Measurements from ENCODE around the gene STK32B. TPM values are rescaled to one million over a fixed set of nuclear protein-coding genes. Genes with fewer than 3 reads are reported as not detected.

Gene STK32B
- total RNA-seq, 1 donor from 2014 or later = 25.9 TPM

DNA sequence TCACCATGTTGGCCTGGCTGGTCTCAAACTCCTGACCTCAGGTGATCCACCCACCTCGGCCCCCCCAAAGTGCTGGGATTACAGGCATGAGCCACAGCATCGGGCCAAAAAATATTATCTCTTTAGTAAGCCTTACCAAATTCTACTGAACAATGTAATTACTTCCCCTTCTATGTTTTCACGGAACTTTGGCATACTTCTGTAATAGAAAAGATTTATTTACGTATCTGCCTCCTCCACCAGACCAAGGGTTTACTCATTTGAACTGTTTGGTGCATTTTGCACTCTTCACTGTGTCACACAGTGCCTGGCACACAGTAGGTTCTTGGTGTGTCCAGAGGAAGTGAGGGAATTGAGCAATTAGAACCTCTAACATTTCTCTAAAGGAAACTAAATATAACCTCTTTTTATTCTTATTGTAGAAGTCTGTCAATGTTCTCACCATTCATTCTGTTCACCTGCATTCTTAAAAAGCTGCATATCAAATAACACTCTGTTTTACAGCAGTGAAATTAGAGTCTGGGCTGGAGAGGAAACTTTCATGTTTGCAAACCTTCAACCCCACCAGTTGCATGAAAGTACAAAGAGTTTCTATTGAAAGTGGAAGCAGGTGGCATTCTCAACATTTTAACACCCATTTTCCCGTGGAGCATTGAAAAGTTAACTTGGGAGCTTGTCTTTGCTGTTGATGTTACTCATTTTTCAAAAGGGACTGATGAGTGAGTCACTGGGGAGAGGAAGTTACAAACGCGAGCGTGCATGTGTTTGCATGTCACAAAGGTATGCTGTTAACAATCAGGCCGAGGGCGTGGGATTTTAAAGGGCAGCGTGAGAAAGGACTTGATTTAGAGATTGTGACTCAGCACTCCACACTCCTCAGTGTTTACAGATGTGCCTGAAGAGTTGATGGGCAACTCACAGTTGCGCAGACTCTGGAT lies 314.1 kb downstream of the STK32B start:
- DNase-seq = no peak

DNA sequence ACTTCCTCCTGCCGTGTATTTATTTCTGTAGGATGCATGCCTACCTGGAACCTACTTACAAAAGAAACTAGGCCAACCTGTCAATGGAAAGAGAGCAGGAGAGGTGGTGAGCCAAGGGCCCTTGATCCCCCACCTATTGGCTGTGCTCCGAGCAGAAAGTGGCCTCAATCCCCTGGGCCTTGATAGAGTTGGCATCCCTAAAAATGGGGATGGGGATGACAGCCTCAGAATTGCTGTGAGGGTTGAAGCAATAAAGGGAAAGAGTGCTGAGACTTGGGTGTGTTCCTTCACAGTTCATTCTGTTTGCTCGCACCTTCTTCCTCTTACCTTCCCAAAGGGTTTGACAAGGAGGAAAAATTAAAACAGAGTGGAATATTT lies 314.7 kb downstream of the STK32B start:
- DNase-seq = no peak

DNA sequence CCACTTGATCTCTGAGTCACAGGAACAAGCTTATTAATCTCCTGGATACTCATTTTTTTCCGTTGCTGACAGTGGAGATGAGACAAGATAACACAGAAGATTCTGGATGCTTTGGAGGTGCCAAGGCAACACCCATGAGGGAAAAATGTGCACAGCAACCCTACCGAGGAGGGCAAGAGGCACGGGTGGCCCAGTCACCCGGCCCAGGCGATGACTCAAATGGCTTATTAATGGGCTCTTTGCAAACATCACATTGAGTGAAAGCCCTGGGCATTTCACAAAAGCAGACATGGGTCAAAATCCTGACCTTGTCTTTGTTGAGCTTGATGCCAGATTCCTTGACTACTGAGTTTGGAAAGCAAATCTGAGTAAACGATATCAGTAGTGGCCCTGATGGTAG lies 315.1 kb downstream of the STK32B start:
- no peak for DNase-seq

DNA sequence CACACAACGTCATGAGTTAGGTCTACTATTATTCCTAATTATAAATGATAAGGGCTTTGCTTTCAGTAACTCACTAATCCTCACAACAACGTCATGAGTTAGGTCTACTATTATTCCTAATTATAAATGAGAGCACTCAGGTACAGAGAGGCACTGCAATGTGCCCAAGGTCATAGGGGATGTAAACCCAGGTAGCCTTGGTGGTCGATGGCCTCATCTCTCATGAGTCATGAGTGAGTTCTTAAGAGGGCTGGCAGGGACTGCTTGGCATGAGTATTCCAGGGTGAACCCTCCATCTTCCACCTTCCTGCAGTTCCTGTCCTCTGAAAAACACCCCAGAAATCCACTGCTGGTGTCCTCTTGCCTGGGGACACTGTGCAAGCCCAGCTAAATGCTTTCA lies 317.1 kb downstream of the STK32B start:
- DNase-seq = no peak

DNA sequence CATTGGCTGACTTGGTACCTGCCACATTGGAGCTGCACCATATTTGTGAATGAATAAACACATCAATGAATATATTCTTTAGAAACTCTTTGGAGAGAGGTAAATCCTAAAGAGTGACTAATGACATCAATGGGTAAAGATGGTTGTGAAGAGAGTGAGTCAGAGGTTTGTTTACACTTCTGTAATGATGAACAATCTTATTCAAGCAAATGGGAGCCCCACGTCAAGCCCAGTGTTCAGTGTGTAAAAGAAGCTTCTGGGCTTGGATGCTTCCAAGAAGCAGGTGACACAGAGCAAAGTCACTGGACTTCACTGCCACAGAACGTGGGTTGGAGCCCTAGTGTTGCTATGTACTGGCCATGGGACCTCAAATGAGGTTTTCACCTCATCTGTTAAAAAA lies 319.0 kb downstream of the STK32B start:
- no peak for DNase-seq

DNA sequence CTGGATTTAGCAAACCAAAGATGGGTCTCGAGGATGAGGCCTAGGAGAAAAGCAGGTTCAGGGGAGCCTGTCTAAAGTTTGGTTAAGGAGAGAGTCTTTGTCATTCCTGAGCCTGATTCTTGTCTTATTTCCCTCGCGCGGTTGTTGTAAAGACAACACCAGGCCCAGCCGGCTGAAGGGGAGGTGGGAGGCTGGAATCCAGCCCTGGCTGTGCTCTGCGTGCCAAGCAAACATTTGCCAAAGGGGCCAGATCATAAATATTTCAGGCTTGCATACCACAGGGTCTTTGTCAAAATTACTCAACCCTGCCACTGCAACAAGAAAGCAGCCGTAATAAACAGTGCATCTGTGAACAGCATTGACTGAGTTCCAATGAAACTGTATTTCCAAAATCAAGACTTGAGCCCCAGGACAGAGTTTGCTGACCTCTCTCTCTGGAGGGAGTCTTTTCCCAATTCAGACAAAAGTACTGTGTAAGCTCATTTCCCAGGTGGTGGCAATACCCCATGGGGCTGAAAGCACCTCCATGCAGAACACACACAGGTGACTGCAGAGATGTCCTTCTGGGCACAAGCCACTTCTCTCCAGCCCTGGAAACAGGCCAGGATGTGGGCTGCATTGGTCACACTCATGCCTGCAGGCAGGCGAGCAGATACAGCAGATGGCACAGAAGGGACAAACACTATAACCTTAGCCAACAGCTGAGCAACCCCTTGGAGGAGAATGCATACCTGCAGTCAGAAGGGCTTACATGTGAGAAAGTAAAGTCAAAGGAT lies 320.3 kb downstream of the STK32B start:
- DNase-seq = no peak

DNA sequence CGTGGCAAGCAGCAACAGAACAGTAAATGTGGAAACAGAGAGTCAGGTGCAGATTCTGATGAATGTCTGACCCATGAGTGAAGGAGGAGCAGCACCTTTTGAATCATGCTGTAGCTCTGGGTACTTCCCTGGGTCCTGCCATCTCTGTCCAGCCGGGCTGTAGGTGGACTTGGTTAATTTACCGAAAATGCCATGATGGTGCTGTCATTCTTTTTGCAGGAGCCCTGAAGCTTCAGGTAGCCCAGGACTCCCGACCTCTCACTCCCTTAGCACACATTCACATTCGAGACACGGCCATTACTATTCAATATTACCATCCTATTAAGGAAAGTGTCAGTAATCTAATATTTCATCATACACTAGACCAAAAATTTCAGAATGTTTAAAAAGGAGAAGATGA lies 320.9 kb downstream of the STK32B start:
- DNase-seq = no peak

DNA sequence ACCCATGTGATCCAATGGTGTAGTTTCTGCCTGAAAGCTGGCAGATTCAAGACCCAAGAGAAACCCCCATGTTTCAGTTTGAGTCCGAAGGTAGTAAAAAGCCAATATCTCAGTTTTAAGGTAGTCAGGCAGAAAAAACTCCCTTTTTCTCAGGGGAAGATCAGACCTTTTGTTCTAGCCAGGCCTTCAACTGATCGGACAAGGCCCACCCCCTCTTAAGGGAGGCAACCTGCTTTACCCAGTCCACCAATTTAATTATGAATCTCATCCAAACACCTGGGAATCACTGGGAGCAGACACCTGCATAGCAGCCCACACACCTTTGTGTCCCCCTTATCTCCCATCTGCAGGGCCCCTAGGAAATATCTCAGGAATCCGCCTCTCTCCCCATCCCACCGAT lies 322.0 kb downstream of the STK32B start:
- no peak for DNase-seq

DNA sequence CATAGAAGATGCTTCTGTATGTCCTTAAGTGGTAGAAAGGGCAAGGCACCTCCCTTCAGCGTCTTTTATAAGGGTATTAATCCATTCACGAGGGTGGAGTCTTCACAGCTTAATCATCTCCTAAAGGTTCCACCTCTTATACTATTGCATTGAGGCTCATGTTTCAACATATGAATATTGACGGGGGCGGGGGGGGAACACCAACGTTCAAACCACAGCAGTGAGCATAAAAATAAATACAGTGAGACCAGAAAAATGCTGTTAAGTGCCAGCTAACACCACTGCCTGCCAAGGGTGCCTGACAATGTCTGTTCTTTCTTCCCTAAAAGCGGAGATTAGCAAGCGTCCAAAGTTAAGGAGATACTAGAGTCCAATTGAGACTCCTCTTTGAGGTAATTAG lies 323.3 kb downstream of the STK32B start:
- no peak for DNase-seq

DNA sequence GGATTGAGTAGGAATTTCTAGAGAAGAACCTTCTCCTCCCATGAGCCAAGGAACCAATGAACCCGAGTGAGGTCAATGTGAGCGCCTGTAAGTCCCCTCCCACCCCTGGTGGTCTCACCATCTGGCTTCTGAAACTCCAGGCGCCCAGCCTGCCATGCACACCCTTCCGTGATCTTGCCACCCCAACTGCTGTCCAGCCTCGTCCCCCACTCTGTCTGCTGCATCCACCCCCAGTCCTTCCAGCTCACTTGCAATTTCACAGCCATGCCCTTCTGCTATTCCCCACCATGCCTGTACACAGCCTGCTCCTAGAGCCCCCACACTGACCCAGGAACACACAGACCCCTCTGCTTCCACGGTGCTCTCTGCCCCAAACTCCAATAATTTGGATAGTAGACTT lies 323.7 kb downstream of the STK32B start:
- DNase-seq = no peak

DNA sequence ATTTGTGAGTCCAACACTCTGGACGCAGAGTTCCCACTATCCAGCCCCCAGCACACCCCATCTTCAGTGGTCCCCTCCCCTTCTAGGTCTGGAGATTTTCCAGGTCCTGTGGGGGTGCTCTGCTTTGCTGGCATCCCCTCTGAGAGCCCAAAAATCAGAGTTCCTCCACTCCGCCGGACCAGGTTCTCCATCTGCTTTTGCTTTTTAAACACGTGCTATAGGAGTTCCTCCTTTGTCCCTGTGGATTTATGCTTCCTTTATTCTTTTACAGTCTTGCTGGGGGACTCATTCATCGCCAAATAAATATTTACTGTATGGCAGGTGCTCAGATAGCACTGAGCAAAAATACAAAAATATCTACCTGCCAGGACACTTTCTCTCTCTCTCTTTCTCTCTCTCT lies 324.7 kb downstream of the STK32B start:
- no peak for DNase-seq

DNA sequence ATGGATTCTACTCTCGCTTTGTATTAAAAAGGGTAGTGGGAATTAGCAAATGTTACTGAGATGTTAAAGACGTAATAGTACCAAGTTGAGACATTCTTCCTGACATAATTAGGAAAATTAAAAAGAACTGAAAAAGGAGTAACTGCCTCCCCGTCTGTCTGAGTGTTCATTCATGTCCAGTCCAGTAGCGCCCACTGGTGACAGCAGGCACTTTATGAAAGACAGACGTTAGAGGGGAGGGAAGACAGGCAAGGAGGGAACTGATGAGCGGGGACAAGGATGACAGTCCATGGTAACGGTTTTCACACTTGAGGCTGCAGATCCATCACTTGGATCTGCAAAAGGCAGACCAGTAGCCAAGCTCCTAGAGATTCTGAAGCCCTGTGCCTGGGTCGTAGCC lies 326.7 kb downstream of the STK32B start:
- DNase-seq = no peak

DNA sequence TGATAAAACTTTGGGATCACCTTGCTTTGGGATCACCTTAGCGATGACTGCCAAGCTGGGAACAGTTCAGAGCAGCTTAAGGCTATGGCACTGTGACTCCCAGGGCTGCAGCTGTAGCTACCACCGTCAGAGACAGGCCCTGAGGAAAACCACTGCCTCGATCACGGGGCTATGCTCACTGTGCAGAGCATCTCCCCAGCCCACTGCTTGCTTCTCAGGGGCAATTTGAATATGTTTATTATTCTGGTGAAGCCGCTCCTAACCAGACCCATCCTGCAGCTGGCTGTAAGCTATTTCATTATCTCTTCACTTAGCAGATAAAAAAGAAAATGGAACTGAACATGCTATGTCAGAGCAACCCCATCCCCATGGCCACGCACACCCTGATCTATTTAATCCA lies 328.6 kb downstream of the STK32B start:
- DNase-seq = no peak

DNA sequence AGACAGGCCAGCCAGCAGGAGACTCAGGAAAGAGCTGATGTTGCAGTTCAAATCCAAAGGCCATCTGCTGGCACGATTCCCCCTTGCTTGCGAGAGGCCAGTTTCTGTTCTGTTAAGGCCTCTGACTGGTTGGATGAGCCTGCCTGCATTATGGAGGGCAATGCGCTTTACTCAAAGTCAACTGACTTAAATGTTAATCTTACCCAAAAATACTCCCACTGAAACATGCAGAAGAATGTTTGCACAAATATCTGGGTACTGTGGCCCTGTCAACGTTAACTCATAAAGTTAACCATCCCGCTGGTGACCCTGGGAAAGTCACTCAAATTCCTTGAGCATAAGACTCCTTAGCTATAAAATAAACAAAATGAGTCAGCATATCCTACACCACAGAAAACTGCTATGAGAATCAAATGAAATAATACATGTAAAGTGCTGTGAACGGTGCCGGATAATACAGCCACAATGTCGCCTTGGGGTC lies 330.7 kb downstream of the STK32B start:
- DNase-seq = no peak

DNA sequence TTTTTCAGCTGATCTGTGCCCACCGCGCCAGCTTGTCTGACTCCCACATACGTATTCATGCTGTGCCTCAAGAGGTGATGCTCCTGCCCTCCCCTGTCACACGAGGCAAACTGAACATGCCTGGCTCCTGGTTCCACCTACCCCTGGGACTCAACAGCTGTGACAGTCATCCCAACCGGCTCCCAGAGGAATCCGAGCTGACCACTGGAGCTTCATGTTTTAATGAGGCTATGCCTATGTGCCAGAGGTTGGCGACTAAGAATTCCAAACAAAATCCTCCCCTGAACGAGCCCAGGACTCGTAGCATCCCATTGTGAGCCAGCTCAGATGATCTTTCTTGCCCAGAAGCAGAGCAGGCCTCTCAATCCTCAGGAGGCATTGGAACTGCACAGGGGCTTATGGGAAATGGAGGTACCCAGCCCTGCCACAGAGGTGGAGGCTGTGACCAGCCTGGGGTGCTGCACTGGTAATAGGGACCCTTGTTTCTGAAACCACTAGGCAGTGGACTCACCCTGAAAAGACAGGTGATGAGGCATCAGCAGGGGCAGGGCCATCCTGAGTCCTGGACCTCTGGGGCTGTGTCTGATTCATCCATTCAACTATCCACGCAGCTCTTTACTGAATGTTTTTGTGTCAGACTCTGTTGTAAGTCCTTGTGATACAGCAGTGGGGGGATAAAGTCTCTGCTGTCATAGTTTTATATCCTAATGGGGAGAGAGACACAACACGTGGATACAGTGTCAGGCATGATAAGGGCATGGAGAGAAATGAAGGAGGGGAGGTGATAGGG lies 332.1 kb downstream of the STK32B start:
- DNase-seq = no peak

DNA sequence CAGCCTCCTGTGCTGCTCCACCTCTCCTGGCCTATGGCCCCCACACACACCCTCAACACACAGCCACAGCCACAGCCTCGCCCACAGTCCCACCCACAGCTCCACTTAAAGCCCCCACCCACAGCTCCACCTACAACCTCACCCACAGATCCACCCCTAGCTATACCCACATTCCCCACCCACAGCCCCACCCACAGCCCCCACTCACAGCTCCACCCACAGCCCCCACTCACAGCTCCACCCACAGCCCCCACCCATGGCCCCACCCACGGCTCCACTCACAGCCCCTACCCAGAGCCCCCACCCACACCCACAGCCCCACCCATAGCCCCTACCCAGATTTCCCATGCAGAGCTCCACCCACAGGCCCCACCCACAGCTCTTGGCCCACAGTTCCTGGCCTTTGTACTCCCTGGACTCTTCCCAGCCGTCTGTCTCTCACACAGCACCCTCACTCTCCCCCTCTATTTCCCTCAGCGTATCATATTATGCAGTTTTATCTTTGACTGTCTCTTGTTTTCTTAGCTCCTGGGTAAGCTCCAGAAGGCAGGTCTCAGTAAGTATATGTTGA lies 334.5 kb downstream of the STK32B start:
- DNase-seq = no peak

DNA sequence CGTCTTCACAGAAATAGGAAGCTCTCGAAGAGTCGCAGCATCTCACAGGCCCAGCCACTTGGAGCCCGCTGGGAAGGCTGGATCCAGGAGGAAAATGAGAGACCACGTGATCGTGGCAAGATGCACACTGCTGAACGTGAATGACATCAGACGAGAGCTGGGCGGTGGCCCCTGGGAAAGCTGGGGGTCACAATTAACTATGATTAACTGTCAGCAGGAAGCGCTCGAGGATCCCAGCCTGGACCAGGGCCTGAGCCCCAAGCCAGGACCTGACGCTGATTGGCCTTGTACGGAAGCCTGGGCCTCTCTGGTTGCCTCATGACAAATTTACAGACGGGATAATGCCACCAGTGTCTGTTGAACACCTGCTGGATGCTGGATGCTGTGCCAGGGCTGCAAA lies 335.6 kb downstream of the STK32B start:
- DNase-seq = no peak

DNA sequence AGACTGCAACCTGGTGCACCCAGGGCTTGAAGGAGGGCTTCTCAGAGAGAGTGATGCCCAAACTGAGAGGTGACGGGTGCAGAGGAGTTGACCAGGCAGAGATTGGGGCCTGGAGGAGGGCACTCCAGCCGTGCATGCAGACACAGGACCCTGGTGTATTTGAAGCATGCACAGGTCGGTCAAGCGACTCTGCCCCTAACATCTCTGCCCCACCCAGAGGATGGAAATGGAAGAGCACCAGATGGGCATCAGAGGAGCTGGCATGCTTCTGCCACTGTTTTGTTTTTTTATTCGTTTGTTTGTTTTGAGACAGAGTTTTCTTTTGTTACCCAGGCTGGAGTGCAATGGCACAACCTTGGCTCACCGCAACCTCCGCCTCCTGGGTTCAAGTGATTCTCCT lies 336.2 kb downstream of the STK32B start:
- no peak for DNase-seq

DNA sequence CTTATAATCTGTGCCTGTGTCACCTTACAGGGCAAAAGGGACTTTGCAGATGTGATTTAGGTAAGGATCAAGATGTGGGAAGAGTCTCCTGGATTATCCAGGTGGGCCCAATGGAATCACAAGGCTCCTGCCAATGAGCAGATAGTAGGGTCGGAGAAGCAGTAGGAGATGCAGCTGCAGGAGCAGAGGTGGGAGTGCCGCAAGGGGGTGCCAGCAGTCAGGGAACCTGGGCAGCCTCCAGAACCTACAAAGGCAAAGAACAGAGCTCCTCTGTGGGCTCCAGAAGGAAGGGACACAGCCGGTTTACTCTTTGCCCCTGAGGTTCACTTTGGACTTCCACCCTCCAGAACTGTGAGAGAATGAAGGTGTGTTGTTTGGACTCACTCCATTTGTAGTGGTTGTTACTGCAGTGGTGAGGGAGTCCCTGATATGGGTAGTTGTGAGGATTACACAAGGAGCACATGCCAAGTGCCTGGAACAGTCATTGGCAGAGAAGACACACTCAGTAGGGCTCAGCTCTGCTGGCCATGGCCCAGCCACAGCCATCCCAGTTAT lies 338.6 kb downstream of the STK32B start:
- DNase-seq = no peak

DNA sequence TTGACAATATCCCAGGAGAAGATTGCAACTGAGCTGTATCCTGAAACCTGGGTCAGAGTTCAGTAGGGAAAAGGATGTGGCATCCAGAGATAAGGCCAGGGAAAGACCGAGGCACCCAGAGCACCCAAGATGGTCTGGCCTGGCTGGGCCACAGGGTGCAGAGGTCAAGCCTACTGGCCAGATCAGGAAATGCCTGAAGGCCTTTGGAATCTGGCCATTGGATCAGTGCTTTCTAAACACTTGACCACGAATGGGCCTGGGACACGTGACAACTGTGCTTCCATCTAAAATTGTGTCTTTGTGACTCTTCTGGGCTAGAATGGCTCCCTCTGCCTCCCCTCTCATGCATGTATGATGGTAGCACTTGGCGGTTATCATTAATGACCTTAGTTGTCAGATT lies 340.2 kb downstream of the STK32B start:
- DNase-seq = no peak

DNA sequence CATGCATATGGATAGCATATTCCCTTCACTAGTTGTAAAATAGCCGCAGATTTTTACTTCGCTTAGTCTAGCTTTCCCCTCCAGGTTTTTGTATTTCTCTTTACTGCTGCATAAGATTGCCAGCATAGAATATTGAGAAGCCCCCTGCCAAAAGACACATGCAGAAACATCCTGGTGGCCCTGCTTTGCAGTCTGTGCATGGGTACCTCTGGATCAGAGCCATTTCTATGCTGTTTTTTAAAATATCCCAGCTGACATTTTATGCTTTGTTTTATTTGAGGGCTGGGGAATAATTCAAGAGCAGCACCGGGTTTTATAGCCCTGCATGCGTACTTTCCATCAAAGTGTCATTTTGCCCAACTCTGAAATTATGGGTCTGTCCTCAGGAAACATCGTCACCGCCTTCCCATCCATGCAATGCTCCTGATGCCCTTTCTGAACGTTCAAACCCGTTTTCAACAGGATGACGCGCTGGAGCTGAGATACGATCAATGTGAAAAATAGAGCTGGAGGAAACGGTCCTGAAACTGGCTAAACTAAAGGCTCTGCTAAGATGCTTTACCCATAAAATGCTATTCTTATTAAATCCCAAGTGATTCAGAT lies 342.7 kb downstream of the STK32B start:
- no peak for DNase-seq

DNA sequence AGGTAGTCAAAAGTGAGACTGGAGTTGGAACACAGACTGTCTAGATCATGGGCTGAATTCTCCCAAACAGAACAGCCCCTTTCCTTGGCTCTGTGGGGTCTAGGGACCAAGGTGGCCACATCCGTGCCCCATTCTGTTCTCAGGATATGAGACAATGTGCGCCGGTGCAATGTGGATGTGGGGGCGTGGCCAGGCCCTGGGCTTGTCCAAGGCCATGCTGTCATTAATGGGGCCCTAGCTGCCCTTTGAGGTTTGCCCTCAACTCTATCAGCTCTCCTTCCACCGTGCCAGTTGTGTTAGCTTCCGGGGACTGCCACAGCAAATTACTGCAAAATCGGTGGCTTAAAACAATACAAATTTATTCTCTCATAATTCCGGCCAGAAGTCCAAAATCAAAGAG lies 344.5 kb downstream of the STK32B start:
- no peak for DNase-seq
